Colonic mucosa (tissue), 4 donors: ENCODE measurements around the gene MEIS3. TPM values are rescaled to one million over a fixed set of nuclear protein-coding genes. Genes with fewer than 3 reads are reported as not detected.

Experiments
- DNase-seq: peaks from one replicate; pipeline ENCODE4 v3.0.0-alpha.2; 2020
- H3K27ac ChIP-seq: fragments of 200-600 bp; one replicate; pipeline ENCODE4 v1.8.0; 2021
- H3K27me3 ChIP-seq: fragments of 200-600 bp; one replicate; pipeline ENCODE4 v1.8.0; 2021
- H3K36me3 ChIP-seq: fragments of 200-600 bp; one replicate; pipeline ENCODE4 v1.8.0; 2021
- H3K4me1 ChIP-seq: fragments of 200-600 bp; one replicate; pipeline ENCODE4 v1.8.0; 2021; ENCODE audit warnings: mild to moderate bottlenecking
- H3K4me3 ChIP-seq: fragments of 200-600 bp; one replicate; pipeline ENCODE4 v1.8.0; 2021
- H3K9ac ChIP-seq, 2 donors: one replicate each; pipeline ENCODE4 v1.7.0; 2013; ENCODE audit warnings: control low read depth in 2 of 2, low read depth in 2 of 2, low read length in 2 of 2
- H3K9me3 ChIP-seq: fragments of 200-600 bp; one replicate; pipeline ENCODE4 v1.8.0; 2021
- intact Hi-C: fragments of 100-400 bp; cut with DNase I; formaldehyde crosslinking; loops from one replicate; pipeline ENCODE4 v1.14.1; 2022
- total RNA-seq, 2 donors: library from RNA; stranded (reverse); fragmentation: NEBNext Ultra II Directional in 1 of 2; extraction: Animal tissue kit (Norgen Biotek cat#: 25700) in 1 of 2; gene quantifications; one replicate each; pipeline ENCODE4 v1.2.1, GENCODE V29; 2021
- TF ChIP-seq, protein P1 (sequence below): fragments of 200-600 bp; IDR thresholded peaks from one replicate; pipeline ENCODE4 v1.8.0; 2022; ENCODE audit warnings: antibody characterized with exemption, mild to moderate bottlenecking
- donor health status: healthy.
- donor health status: DM: no; HTN: no; CAD: no.
- donor health status: DM: no; HTN: no; CAD: no.

MEIS3 gene
- total RNA-seq, 2 donors from 2014 or later: 2.3 to 2.6 TPM

DNA sequence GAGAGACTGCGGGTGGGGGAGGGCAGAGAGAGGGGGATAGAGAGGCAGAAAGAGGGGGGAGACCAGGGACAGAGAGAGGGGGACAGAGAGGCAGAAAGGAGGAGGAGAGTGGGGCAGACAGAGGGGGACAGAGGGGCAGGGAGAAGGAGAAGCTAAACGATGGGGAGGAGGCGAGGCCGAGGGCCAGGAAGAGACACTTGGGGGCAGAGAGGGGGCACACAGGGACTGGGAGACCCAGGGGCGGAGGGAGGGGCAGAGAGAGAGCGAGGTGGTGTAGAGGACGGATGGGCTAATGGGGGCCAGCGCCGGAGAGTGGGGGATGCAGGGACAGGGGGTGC, 666 bp downstream of the MEIS3 start:
- Histone ChIP-seq H3K9me3 (no peaks in the 10 kb centered on the region), H3K27me3 (peaks cover 52% of the 10 kb centered on the region), H3K4me3 (no peak overlapping the region), H3K9ac (peak overlapping the region in 1 of 2 donors; percentile 24), H3K4me1 (no peaks in the 10 kb centered on the region), H3K27ac (no peak overlapping the region), H3K36me3 (no peaks in the 10 kb centered on the region)
- TF ChIP-seq, protein P1, sequence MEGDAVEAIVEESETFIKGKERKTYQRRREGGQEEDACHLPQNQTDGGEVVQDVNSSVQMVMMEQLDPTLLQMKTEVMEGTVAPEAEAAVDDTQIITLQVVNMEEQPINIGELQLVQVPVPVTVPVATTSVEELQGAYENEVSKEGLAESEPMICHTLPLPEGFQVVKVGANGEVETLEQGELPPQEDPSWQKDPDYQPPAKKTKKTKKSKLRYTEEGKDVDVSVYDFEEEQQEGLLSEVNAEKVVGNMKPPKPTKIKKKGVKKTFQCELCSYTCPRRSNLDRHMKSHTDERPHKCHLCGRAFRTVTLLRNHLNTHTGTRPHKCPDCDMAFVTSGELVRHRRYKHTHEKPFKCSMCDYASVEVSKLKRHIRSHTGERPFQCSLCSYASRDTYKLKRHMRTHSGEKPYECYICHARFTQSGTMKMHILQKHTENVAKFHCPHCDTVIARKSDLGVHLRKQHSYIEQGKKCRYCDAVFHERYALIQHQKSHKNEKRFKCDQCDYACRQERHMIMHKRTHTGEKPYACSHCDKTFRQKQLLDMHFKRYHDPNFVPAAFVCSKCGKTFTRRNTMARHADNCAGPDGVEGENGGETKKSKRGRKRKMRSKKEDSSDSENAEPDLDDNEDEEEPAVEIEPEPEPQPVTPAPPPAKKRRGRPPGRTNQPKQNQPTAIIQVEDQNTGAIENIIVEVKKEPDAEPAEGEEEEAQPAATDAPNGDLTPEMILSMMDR: no peak
- intact Hi-C loops: no loop called here
- DNase-seq: no peak

GRCh38 chr19:47417746-47418691, 1.3 kb downstream of the MEIS3 start:
- intact Hi-C loops: no loop called here
- no peak for DNase-seq
- H3K27ac ChIP-seq: no peak overlapping the region
- H3K4me1 ChIP-seq: no peaks in the 10 kb centered on the region
- peak overlapping the region in 1 of 2 donors; percentile 6 for H3K9ac ChIP-seq
- H3K4me3 ChIP-seq: no peak overlapping the region
- peaks cover 47% of the 10 kb centered on the region for H3K27me3 ChIP-seq
- H3K36me3 ChIP-seq: no peaks in the 10 kb centered on the region
- TF ChIP-seq, protein P1: no peak
- no peaks in the 10 kb centered on the region for H3K9me3 ChIP-seq

DNA sequence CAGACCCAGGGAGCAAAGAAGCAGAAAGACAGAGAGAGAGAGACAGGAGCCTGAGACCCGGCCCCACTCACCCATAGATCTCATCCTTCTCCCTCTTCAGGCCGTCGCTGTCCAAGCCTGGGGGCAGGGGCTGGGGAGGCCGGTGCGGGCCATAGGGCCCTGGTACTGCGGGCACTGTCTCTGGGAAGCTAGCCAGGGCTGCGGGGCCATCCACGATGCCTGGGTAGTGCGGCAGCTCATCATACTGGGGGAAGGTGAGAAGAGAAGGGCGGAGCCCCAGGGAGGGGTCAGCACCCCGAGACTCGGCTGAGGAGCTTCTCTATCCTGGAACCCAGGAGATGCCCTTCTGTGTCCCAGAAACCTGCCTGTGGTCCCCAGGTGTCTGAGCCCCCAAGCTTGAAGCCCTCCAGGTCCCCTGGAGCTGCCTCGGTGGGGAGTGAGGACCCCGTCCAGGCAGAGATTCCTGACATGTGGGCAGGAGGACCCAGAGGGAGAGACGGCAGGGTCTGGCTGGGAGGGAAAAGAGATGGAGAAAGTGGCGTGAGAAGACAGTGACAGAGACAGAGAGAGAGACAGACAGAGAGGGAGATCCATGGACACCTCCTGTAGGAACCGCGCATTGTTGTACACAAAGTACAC, 2.1 kb downstream of the MEIS3 start:
- no peaks in the 10 kb centered on the region for H3K9me3 ChIP-seq
- TF ChIP-seq, protein P1: no peak
- H3K36me3 ChIP-seq: no peaks in the 10 kb centered on the region
- H3K27ac ChIP-seq: no peak overlapping the region
- H3K4me3 ChIP-seq: no peak overlapping the region
- H3K27me3 ChIP-seq: peaks cover 40% of the 10 kb centered on the region
- no peak for DNase-seq
- no peaks in the 10 kb centered on the region for H3K4me1 ChIP-seq
- intact Hi-C loops: no loop called here
- H3K9ac ChIP-seq: no peak overlapping the region

GRCh38 chr19:47416643-47416985, 2.7 kb downstream of the MEIS3 start:
- no peaks in the 10 kb centered on the region for H3K9me3 ChIP-seq
- no peaks in the 10 kb centered on the region for H3K4me1 ChIP-seq
- H3K27me3 ChIP-seq: peaks cover 34% of the 10 kb centered on the region
- no peak overlapping the region for H3K27ac ChIP-seq
- no peaks in the 10 kb centered on the region for H3K36me3 ChIP-seq
- DNase-seq: no peak
- H3K4me3 ChIP-seq: no peak overlapping the region
- TF ChIP-seq, protein P1: no peak
- H3K9ac ChIP-seq: no peak overlapping the region
- intact Hi-C loops: no loop called here

DNA sequence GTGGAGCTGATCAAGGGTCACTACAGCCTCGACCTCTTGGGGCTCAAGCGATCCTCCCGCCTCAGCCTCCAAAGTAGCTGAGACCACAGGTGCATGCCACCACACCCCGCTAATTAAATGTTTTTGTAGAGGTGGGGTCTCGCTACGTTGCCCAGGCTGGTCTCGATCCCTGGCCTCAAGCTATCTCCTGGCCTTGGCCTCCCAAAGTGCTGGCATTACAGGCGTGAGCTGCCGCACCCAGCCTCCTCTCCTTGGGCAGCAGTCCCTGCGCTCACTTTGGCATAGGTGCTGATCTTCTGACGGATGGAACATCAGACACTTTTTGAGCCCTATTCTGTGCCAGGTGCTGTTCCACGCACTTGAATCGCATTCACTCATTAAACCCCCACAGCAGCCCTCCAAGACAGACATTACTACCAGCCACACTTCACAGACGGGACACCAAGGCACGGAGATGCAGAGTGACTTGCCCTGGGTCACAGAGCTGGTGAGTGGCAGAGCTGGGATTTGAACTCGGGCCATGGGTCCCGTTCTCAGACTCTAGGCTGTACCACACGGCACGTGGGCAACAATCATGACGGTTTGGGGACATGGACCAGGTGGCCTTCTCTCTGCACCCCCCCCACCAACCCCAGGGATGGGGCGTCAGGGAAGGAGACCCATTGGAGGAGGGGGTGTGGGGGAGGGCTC, 3.2 kb downstream of the MEIS3 start:
- intact Hi-C loops: no loop called here
- peaks cover 29% of the 10 kb centered on the region for H3K27me3 ChIP-seq

More for the DNA sequence above, 3.2 kb downstream of the MEIS3 start:
- H3K4me3 ChIP-seq: no peak overlapping the region
- no peak for DNase-seq
- no peaks in the 10 kb centered on the region for H3K36me3 ChIP-seq
- H3K9ac ChIP-seq: no peak overlapping the region
- H3K9me3 ChIP-seq: no peaks in the 10 kb centered on the region
- H3K4me1 ChIP-seq: no peaks in the 10 kb centered on the region
- TF ChIP-seq, protein P1: no peak
- H3K27ac ChIP-seq: no peak overlapping the region
